ENCODE results near the gene SUMF1. TPM values are rescaled to one million over a fixed set of nuclear protein-coding genes. Genes with fewer than 3 reads are reported as not detected.

The SUMF1 gene
- total and polyA plus RNA-seq, 2 of the 4 experiments (the other 2 are of a cell fraction), result 26.3 to 38.4 TPM

DNA sequence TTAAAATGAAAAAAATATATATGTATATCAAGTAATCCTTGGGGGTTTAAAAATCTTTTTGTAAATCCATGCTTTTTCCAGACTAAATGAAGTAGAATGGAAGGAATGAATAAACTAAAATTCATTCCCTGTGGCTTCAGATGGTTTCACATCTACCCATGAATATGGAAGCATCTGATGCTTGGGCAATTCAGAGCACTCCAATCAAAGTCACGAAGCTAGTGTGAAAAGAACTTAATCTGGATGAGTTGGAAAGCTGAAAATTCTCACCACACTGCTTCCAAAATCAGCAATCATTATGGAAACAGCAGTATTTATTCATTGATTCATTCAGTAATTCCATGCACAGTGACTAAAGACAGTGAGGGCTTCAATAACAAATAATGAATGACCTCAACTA is 55.2 kb downstream of the SUMF1 start:
- Histone ChIP-seq H3K4ac (ENCODE audit: low read depth, low read length) (no peak overlapping the region), H2AK9ac (replicated peaks; ENCODE audit: low read depth, low read length, poor library complexity) (no peak overlapping the region), H3K4me1 (ENCODE audit: control insufficient read depth, insufficient read depth, low read length) (peaks cover 2% of the 10 kb centered on the region; the same call in 1 of the 2 replicates), H4K8ac (ENCODE audit: low read depth in 2 of 2, low read length in 2 of 2) (no peak overlapping the region), H2AFZ (replicated peaks; ENCODE audit: low read length, poor library complexity) (no peak overlapping the region), H3K18ac (ENCODE audit: low read depth, low read length) (no peak overlapping the region), H3K9me3 (ENCODE audit: control insufficient read depth, insufficient read depth, low read length) (no peaks in the 10 kb centered on the region), H3K9ac (ENCODE audit: low read depth, low read length) (no peak overlapping the region), H3K4me2 (ENCODE audit: low read depth, low read length) (no peak overlapping the region), H3K79me1 (ENCODE audit: low read depth in 1 of 2, low read length in 2 of 2) (no peaks in the 10 kb centered on the region), H2BK20ac (ENCODE audit: low read depth, low read length) (no peak overlapping the region), H3K9me1 (ENCODE audit: insufficient read depth, low read length) (no peaks in the 10 kb centered on the region), H2BK15ac (ENCODE audit: low read depth, low read length) (no peak overlapping the region), H3K36me3 (ENCODE audit: control insufficient read depth, insufficient read depth, low read length) (no peaks in the 10 kb centered on the region), H3K14ac (replicated peaks; ENCODE audit: low read depth, low read length) (no peak overlapping the region), H4K20me1 (ENCODE audit: insufficient read depth, low read length) (no peaks in the 10 kb centered on the region), H3K4me3 (ENCODE audit: insufficient read depth, low read depth, low read length) (no peak overlapping the region), H3K23ac (ENCODE audit: low read depth, low read length) (no peak overlapping the region), H2AK5ac (ENCODE audit: low read depth, low read length) (no peak overlapping the region), H4K91ac (ENCODE audit: insufficient read depth, low read depth, low read length) (no peak overlapping the region), H2BK120ac (ENCODE audit: low read depth, low read length) (no peak overlapping the region), H2BK5ac (ENCODE audit: low read depth, low read length, poor library complexity, severe bottlenecking) (no peak overlapping the region), H3K27me3 (ENCODE audit: control insufficient read depth, insufficient read depth, low read length) (no peaks in the 10 kb centered on the region), H4K5ac (ENCODE audit: low read depth, low read length) (no peak overlapping the region), H3K56ac (ENCODE audit: extremely low read depth, insufficient read depth, low read length) (no peak overlapping the region), H3K27ac (ENCODE audit: insufficient read depth, low read length) (no peak overlapping the region)
- DNase-seq (no peak), ATAC-seq (ENCODE audit: low read depth) (no peak)
- intact Hi-C loops (cut with micrococcal nuclease), result no loop called here
- dilution Hi-C loops (cut with HindIII; ENCODE audit: low sequenced_read_pairs, unreplicated experiment), result no loop called here
- POLR2A ChIA-PET (ENCODE audit: unreplicated experiment), result no interaction called here
- in situ Hi-C loops (cut with MboI; ENCODE audit: low sequenced_read_pairs), result no loop called here
- CTCF ChIA-PET, result no interaction called here
- no TSS peak for BruUV-seq (replicated peaks)
- no CpG with 5 or more reads among the region's 1 CpG for WGBS, 2 experiments (ENCODE audit: extremely low coverage in 2 of 2, insufficient read length in 1 of 2)
- TF ChIP-seq, protein P1, sequence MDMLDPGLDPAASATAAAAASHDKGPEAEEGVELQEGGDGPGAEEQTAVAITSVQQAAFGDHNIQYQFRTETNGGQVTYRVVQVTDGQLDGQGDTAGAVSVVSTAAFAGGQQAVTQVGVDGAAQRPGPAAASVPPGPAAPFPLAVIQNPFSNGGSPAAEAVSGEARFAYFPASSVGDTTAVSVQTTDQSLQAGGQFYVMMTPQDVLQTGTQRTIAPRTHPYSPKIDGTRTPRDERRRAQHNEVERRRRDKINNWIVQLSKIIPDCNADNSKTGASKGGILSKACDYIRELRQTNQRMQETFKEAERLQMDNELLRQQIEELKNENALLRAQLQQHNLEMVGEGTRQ (IDR thresholded peaks at IDR 0.05; ENCODE audit: low read depth, low read length), result no peak
- TF ChIP-seq SMC3 (IDR thresholded peaks at IDR 0.05; ENCODE audit: low read depth, low read length) (no peak), RAD21 (IDR thresholded peaks at IDR 0.05; ENCODE audit: low read length) (no peak), RFX5 (IDR thresholded peaks at IDR 0.05; ENCODE audit: low read depth, low read length) (no peak), MXI1 (IDR thresholded peaks at IDR 0.05; ENCODE audit: borderline replicate concordance, low read depth, low read length) (no peak), BHLHE40 (IDR thresholded peaks at IDR 0.05; ENCODE audit: low read depth, low read length) (no peak), ELK1 (IDR thresholded peaks at IDR 0.05; ENCODE audit: borderline replicate concordance, low read depth, low read length) (no peak), NFE2L2 (IDR thresholded peaks at IDR 0.05; ENCODE audit: low read depth, low read length) (no peak), MAFK (IDR thresholded peaks at IDR 0.05; ENCODE audit: low read depth, low read length) (no peak), CHD1 (IDR thresholded peaks at IDR 0.05; ENCODE audit: low read depth, low read length) (no peak), FOS (IDR thresholded peaks at IDR 0.05; ENCODE audit: low read depth, low read length) (no peak)
